GM18499 (cell line): ENCODE measurements around the gene SEZ6L.
"Not testable (repeated sequence)": the region's sequence is repeated elsewhere in the genome, so short reads cannot be mapped to it uniquely, and the experiment has no call there.

Experiments used
- ATAC-seq: cut with Tn5 transposase; IDR thresholded peaks from one replicate; pipeline ENCODE4 v1.9.1; 2021; ENCODE audit warnings: moderate number of reproducible peaks; ENCODE audit not compliant: insufficient read depth, unreplicated experiment

SEZ6L gene

GRCh38 chr22:26408562-26409220 is 239.4 kb downstream of the SEZ6L start:
- not testable (repeated sequence) for ATAC-seq

GRCh38 chr22:26409719-26410335 is 240.6 kb downstream of the SEZ6L start:
- no peak for ATAC-seq

- ATAC-seq, result no peak
These were observed 241.1 kb downstream of the SEZ6L start for GRCh38 chr22:26410386-26410785.

- no peak for ATAC-seq
These were observed 245.1 kb downstream of the SEZ6L start for GRCh38 chr22:26414347-26414746.

- no peak for ATAC-seq
These were observed 247.0 kb downstream of the SEZ6L start for GRCh38 chr22:26416256-26416655.

GRCh38 chr22:26416670-26417276 is 247.5 kb downstream of the SEZ6L start:
- no peak for ATAC-seq

- no peak for ATAC-seq
These were observed 248.1 kb downstream of the SEZ6L start for GRCh38 chr22:26417406-26417805.

- ATAC-seq, result no peak
These were observed 249.4 kb downstream of the SEZ6L start for GRCh38 chr22:26418620-26419019.

GRCh38 chr22:26426924-26427323 is 257.7 kb downstream of the SEZ6L start:
- no peak for ATAC-seq

- ATAC-seq, result peak; percentile 38
These were observed 259.5 kb downstream of the SEZ6L start, which contains the start of gene ASPHD2 for GRCh38 chr22:26428515-26429457. ASPHD2 (plus strand) TSS chr22:26429260; CDS start chr22:26433616, 4,356 bp downstream.

GRCh38 chr22:26429458-26430286 is 260.4 kb downstream of the SEZ6L start:
- no peak for ATAC-seq

GRCh38 chr22:26430600-26430999 is 261.3 kb downstream of the SEZ6L start:
- no peak for ATAC-seq

GRCh38 chr22:26431261-26431995 is 262.2 kb downstream of the SEZ6L start:
- ATAC-seq, result no peak

GRCh38 chr22:26432619-26433311 is 263.5 kb downstream of the SEZ6L start:
- ATAC-seq, result no peak
